T-helper 2 cell (primary cell): ENCODE data around the gene ARFGAP1.
"Not testable (repeated sequence)": the region's sequence is repeated elsewhere in the genome, so short reads cannot be mapped to it uniquely, and the experiment has no call there.

ENCODE experiments used
- DNase-seq, 5 experiments: peaks; one replicate each; pipeline versions ENCODE4 v3.0.0 to v3.0.0-alpha.2; 2012 to 2022

ARFGAP1 gene

GRCh38 chr20:63241272-63241671 lies 31.3 kb upstream of the ARFGAP1 start:
- no peak for DNase-seq

GRCh38 chr20:63242736-63243135 lies 29.9 kb upstream of the ARFGAP1 start:
- DNase-seq: no peak

- DNase-seq: no peak
Measured at GRCh38 chr20:63243604-63244247, 28.9 kb upstream of the ARFGAP1 start.

GRCh38 chr20:63244468-63244867 lies 28.1 kb upstream of the ARFGAP1 start:
- no peak for DNase-seq

GRCh38 chr20:63246490-63247288 lies 25.9 kb upstream of the ARFGAP1 start:
- DNase-seq: no peak

GRCh38 chr20:63247671-63248228 lies 24.9 kb upstream of the ARFGAP1 start:
- no peak for DNase-seq

- DNase-seq: no peak
Measured at GRCh38 chr20:63248835-63249591, 23.6 kb upstream of the ARFGAP1 start.

GRCh38 chr20:63249891-63250290 lies 22.7 kb upstream of the ARFGAP1 start:
- no peak for DNase-seq

GRCh38 chr20:63251350-63251749 lies 21.3 kb upstream of the ARFGAP1 start:
- not testable (repeated sequence) for DNase-seq

GRCh38 chr20:63252284-63252711 lies 20.3 kb upstream of the ARFGAP1 start:
- no peak for DNase-seq

GRCh38 chr20:63253065-63253437 lies 19.6 kb upstream of the ARFGAP1 start:
- no peak for DNase-seq

GRCh38 chr20:63253438-63254231 lies 19.0 kb upstream of the ARFGAP1 start:
- no peak for DNase-seq

GRCh38 chr20:63254232-63254605 lies 18.4 kb upstream of the ARFGAP1 start, which contains the start of gene NKAIN4:
Gene NKAIN4, minus strand, starts transcription at chr20:63254463. Its CDS starts 13 bp downstream, at chr20:63254450.
- no peak for DNase-seq

GRCh38 chr20:63254606-63255384 lies 17.8 kb upstream of the ARFGAP1 start:
- DNase-seq: no peak

- DNase-seq: no peak
Measured at GRCh38 chr20:63255931-63256704, 16.5 kb upstream of the ARFGAP1 start.

GRCh38 chr20:63256954-63257353 lies 15.7 kb upstream of the ARFGAP1 start:
- no peak for DNase-seq

- no peak for DNase-seq
Measured at GRCh38 chr20:63257629-63258028, 15.0 kb upstream of the ARFGAP1 start.

GRCh38 chr20:63258781-63259180 lies 13.8 kb upstream of the ARFGAP1 start:
- no peak for DNase-seq

- no peak for DNase-seq
Measured at GRCh38 chr20:63259734-63260460, 12.7 kb upstream of the ARFGAP1 start.

- no peak for DNase-seq
Measured at GRCh38 chr20:63260521-63260920, 12.1 kb upstream of the ARFGAP1 start.
